ENCODE results near the gene ABCB6.

Gene ABCB6

GRCh38 chr2:219172231-219173154 is 46.3 kb downstream of the ABCB6 start:
- Histone ChIP-seq H3K36me3 (ENCODE audit: control insufficient read depth, insufficient read depth, low read length) (peaks cover 20% of the 10 kb centered on the region; the same call in 1 of the 2 replicates), H3K4me3 (ENCODE audit: low read depth, low read length) (no peak overlapping the region), H3K9me3 (ENCODE audit: control insufficient read depth, insufficient read depth, low read depth, low read length) (no peaks in the 10 kb centered on the region), H3K9ac (ENCODE audit: low read length) (no peak overlapping the region), H3K4me1 (ENCODE audit: control insufficient read depth, insufficient read depth, low read length) (peaks cover 9% of the 10 kb centered on the region), H3K27me3 (ENCODE audit: control insufficient read depth, insufficient read depth, low read length) (no peaks in the 10 kb centered on the region), H3K27ac (ENCODE audit: low read depth, low read length) (no peak overlapping the region)

GRCh38 chr2:219171231-219171651 is 47.5 kb downstream of the ABCB6 start:
- H3K4me3 ChIP-seq (ENCODE audit: low read depth, low read length) = no peak overlapping the region
- H3K4me1 ChIP-seq (ENCODE audit: control insufficient read depth, insufficient read depth, low read length) = peaks cover 9% of the 10 kb centered on the region
- peaks cover 20% of the 10 kb centered on the region; the same call in 1 of the 2 replicates for H3K36me3 ChIP-seq (ENCODE audit: control insufficient read depth, insufficient read depth, low read length)
- H3K27ac ChIP-seq (ENCODE audit: low read depth, low read length) = no peak overlapping the region
- H3K27me3 ChIP-seq (ENCODE audit: control insufficient read depth, insufficient read depth, low read length) = no peaks in the 10 kb centered on the region
- H3K9ac ChIP-seq (ENCODE audit: low read length) = no peak overlapping the region
- no peaks in the 10 kb centered on the region for H3K9me3 ChIP-seq (ENCODE audit: control insufficient read depth, insufficient read depth, low read depth, low read length)

- Histone ChIP-seq H3K9me3 (ENCODE audit: control insufficient read depth, insufficient read depth, low read depth, low read length) (no peaks in the 10 kb centered on the region), H3K36me3 (ENCODE audit: control insufficient read depth, insufficient read depth, low read length) (peaks cover 20% of the 10 kb centered on the region; the same call in 1 of the 2 replicates), H3K9ac (ENCODE audit: low read length) (no peak within 1 kb of the TSS), H3K4me3 (ENCODE audit: low read depth, low read length) (no peak within 1 kb of the TSS), H3K27ac (ENCODE audit: low read depth, low read length) (no peak within 1 kb of the TSS), H3K27me3 (ENCODE audit: control insufficient read depth, insufficient read depth, low read length) (no peaks in the 10 kb centered on the region), H3K4me1 (ENCODE audit: control insufficient read depth, insufficient read depth, low read length) (peaks cover 3% of the 10 kb centered on the region; the same call in 1 of the 2 replicates)
These were observed 48.7 kb downstream of the ABCB6 start, which contains the start of gene SLC23A3 for GRCh38 chr2:219169930-219170654. SLC23A3 (minus strand) TSS chr2:219170029; CDS start chr2:219169984, 45 bp downstream.

GRCh38 chr2:219168932-219169331 is 49.8 kb downstream of the ABCB6 start:
- H3K9me3 ChIP-seq (ENCODE audit: control insufficient read depth, insufficient read depth, low read depth, low read length) = no peaks in the 10 kb centered on the region

GRCh38 chr2:219168526-219168925 is 50.2 kb downstream of the ABCB6 start:
- Histone ChIP-seq H3K4me1 (ENCODE audit: control insufficient read depth, insufficient read depth, low read length) (peaks cover 3% of the 10 kb centered on the region; the same call in 1 of the 2 replicates), H3K4me3 (ENCODE audit: low read depth, low read length) (no peak overlapping the region), H3K27me3 (ENCODE audit: control insufficient read depth, insufficient read depth, low read length) (no peaks in the 10 kb centered on the region), H3K36me3 (ENCODE audit: control insufficient read depth, insufficient read depth, low read length) (peaks cover 9% of the 10 kb centered on the region; the same call in 1 of the 2 replicates), H3K9me3 (ENCODE audit: control insufficient read depth, insufficient read depth, low read depth, low read length) (no peaks in the 10 kb centered on the region), H3K9ac (ENCODE audit: low read length) (no peak overlapping the region), H3K27ac (ENCODE audit: low read depth, low read length) (no peak overlapping the region)

More at GRCh38 chr2:219168932-219169331, 49.8 kb downstream of the ABCB6 start:
- Histone ChIP-seq H3K9ac (ENCODE audit: low read length) (no peak overlapping the region), H3K36me3 (ENCODE audit: control insufficient read depth, insufficient read depth, low read length) (peaks cover 9% of the 10 kb centered on the region; the same call in 1 of the 2 replicates), H3K27ac (ENCODE audit: low read depth, low read length) (no peak overlapping the region), H3K27me3 (ENCODE audit: control insufficient read depth, insufficient read depth, low read length) (no peaks in the 10 kb centered on the region), H3K4me3 (ENCODE audit: low read depth, low read length) (no peak overlapping the region), H3K4me1 (ENCODE audit: control insufficient read depth, insufficient read depth, low read length) (peaks cover 3% of the 10 kb centered on the region; the same call in 1 of the 2 replicates)

GRCh38 chr2:219167997-219168396 is 50.8 kb downstream of the ABCB6 start:
- H3K4me1 ChIP-seq (ENCODE audit: control insufficient read depth, insufficient read depth, low read length) = peaks cover 3% of the 10 kb centered on the region; the same call in 1 of the 2 replicates
- no peaks in the 10 kb centered on the region for H3K27me3 ChIP-seq (ENCODE audit: control insufficient read depth, insufficient read depth, low read length)
- H3K36me3 ChIP-seq (ENCODE audit: control insufficient read depth, insufficient read depth, low read length) = peaks cover 7% of the 10 kb centered on the region; the same call in 1 of the 2 replicates
- no peak overlapping the region for H3K27ac ChIP-seq (ENCODE audit: low read depth, low read length)
- no peak overlapping the region for H3K9ac ChIP-seq (ENCODE audit: low read length)
- H3K9me3 ChIP-seq (ENCODE audit: control insufficient read depth, insufficient read depth, low read depth, low read length) = no peaks in the 10 kb centered on the region
- H3K4me3 ChIP-seq (ENCODE audit: low read depth, low read length) = no peak overlapping the region

GRCh38 chr2:219165058-219165911 is 53.5 kb downstream of the ABCB6 start:
- H3K9me3 ChIP-seq (ENCODE audit: control insufficient read depth, insufficient read depth, low read depth, low read length) = no peaks in the 10 kb centered on the region
- no peaks in the 10 kb centered on the region for H3K36me3 ChIP-seq (ENCODE audit: control insufficient read depth, insufficient read depth, low read length)
- no peak overlapping the region for H3K4me3 ChIP-seq (ENCODE audit: low read depth, low read length)
- H3K9ac ChIP-seq (ENCODE audit: low read length) = no peak overlapping the region
- peaks cover 4% of the 10 kb centered on the region; the same call in 1 of the 2 replicates for H3K4me1 ChIP-seq (ENCODE audit: control insufficient read depth, insufficient read depth, low read length)
- peaks cover 15% of the 10 kb centered on the region for H3K27me3 ChIP-seq (ENCODE audit: control insufficient read depth, insufficient read depth, low read length)
- no peak overlapping the region for H3K27ac ChIP-seq (ENCODE audit: low read depth, low read length)

GRCh38 chr2:219163156-219163555 is 55.6 kb downstream of the ABCB6 start:
- Histone ChIP-seq H3K27ac (ENCODE audit: low read depth, low read length) (no peak overlapping the region), H3K36me3 (ENCODE audit: control insufficient read depth, insufficient read depth, low read length) (no peaks in the 10 kb centered on the region), H3K4me1 (ENCODE audit: control insufficient read depth, insufficient read depth, low read length) (peaks cover 4% of the 10 kb centered on the region; the same call in 1 of the 2 replicates), H3K27me3 (ENCODE audit: control insufficient read depth, insufficient read depth, low read length) (peaks cover 15% of the 10 kb centered on the region), H3K4me3 (ENCODE audit: low read depth, low read length) (no peak overlapping the region), H3K9me3 (ENCODE audit: control insufficient read depth, insufficient read depth, low read depth, low read length) (no peaks in the 10 kb centered on the region), H3K9ac (ENCODE audit: low read length) (no peak overlapping the region)

- H3K9me3 ChIP-seq (ENCODE audit: control insufficient read depth, insufficient read depth, low read depth, low read length) = no peaks in the 10 kb centered on the region
- H3K9ac ChIP-seq (ENCODE audit: low read length) = peak overlapping the region; percentile 19
- no peaks in the 10 kb centered on the region for H3K36me3 ChIP-seq (ENCODE audit: control insufficient read depth, insufficient read depth, low read length)
- peaks cover 15% of the 10 kb centered on the region for H3K27me3 ChIP-seq (ENCODE audit: control insufficient read depth, insufficient read depth, low read length)
- H3K4me3 ChIP-seq (ENCODE audit: low read depth, low read length) = peak overlapping the region; percentile 84
- peaks cover 12% of the 10 kb centered on the region; the same call in 1 of the 2 replicates for H3K4me1 ChIP-seq (ENCODE audit: control insufficient read depth, insufficient read depth, low read length)
- no peak overlapping the region for H3K27ac ChIP-seq (ENCODE audit: low read depth, low read length)
These were observed 57.7 kb downstream of the ABCB6 start for GRCh38 chr2:219161097-219161496.

Data from HUES6 (cell line).